Embryonic facial prominence (tissue), 1 donor: ENCODE measurements around the gene ROCK2.
"Not testable (repeated sequence)": the region's sequence is repeated elsewhere in the genome, so short reads cannot be mapped to it uniquely, and the experiment has no call there.

Experiments used
- DNase-seq: peaks from one replicate; pipeline ENCODE4 v3.0.0-alpha.2; 2016; ENCODE audit errors: extremely low spot score

ROCK2 gene

DNA sequence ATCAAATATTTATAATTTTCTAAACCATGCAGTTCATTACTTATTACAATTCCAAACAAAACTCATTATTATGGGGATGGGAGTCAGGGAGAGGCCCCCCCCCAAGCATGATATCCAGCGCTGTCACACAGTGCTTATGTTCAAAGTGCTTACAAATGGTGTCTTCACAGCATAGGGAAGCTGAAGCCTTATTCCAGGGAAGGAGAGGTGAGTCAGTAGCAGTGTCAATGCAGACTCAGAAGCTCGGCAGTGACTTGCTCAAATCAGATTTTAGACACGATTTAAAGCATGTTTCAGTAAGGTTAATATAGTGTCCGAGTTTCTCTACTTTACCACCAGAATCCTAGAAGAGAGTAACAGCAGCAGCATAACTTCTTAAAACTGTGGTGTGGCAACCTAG lies 164.5 kb downstream of the ROCK2 start:
- no peak for DNase-seq

DNA sequence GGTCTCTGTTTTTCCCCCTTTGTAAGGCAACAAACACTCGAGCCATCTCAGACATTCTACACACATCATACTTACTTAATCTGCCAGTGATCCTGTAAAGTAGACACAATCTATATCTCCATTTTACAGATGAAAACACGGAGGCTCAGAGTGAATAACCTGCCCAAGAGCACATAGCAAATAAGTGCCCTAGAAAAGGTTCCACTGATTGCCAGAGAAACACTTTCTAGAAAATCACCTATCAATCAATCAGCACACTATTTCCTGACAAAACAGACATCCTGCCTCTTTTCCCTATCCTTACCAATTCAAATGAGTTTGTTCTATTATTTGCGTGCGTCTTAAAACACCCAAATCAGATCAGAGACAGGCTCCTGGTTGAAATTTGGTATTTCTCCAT lies 165.2 kb downstream of the ROCK2 start:
- DNase-seq: no peak

DNA sequence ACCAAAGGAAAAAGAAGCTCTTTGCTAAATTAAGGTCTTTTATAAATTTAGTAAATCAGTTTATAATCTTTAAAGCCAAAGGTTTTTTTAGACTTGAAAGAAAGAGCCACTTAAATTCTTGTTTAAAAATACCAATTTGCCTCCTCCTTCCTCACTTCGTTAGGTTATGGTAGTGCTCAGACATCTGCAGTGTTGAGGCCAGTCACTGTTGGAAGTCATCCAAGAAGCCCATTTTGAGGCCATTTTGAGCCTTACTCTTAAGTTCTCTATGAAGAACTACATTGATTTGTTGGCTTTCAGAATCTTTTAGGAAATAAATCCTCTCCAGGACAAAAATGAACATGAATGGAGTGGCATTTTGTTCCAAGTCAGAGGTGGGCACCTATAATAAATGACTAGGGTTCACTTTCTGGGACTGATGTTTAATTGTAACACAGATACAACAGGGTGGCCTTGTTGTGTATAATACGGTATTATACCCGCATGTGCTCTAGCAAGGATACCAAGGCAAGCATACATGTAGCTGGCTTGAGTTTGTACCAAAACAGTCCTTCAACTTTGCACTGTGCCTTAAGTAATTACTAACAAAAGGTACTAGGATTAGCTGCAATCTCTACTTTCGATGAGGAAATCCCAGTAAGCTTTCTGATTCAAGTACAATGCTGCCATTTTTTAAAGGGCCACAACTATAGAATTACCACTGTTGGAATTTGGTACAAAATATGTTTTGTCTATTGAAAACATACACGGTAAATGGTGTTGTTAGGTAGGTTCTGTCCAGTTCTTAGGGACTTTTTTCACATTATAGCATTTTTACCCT lies 166.4 kb downstream of the ROCK2 start:
- DNase-seq: no peak

DNA sequence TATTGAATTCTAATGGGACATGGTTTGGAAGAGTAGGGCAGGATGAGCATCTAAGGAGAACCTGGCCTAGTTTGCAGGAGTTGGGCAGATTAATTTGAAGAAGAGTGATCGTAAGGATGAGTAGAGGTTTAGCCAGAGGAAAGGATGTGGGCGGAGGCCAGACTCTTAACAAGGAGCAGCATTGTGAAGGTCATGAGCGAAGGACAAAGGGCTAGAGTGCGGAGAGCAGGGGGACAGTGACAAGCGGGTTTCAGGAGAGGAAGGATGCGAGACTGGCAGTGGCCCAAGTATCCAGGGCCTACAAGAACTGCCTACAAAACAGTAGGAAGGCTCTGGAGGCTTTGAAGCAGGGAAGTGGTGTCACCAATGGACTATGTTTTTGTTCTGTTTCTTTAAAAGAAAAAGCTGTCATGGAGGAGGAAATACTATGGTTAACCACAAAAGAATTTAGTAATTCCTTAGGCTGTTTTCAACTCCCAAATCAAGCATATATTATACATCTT lies 169.1 kb downstream of the ROCK2 start:
- DNase-seq: no peak

DNA sequence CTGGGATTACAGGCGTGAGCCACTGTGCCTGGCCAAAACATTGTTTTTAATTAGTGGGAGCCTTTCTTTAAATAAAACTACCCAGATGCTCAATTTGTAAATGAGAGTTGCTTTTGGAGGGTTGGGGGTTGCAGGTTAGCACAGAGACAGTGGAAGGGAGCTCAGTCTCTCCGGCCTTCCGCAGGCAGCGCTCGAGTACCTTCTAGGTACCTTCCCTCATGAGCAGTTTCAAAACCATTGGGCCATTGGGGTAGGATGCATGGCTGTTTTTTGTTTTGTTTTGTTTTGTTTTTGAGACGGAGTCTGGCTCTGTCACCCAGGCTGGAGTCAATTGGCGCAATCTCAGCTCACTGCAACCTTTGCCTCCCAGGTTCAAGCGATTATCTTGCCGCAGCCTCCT lies 170.2 kb downstream of the ROCK2 start:
- no peak for DNase-seq

DNA sequence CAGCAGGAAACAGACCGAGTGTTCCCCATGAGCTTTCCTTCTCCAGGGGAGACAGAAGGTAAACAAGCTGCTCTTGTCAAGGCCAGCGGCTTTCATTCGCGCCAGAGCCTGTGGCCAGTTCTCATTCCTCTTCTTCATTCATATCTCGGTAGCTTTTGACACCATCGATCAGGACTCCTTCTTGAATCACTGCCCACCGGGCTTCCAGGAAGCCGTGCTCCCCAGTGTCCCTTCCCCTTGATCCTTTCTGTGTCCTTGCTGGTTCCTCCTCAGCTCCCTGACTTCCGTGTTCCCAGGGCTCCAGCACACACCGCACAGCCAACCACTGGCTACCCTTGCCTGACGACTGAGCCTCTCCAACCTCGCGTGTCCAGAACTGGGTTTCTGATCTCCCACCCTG lies 175.1 kb downstream of the ROCK2 start:
- no peak for DNase-seq

DNA sequence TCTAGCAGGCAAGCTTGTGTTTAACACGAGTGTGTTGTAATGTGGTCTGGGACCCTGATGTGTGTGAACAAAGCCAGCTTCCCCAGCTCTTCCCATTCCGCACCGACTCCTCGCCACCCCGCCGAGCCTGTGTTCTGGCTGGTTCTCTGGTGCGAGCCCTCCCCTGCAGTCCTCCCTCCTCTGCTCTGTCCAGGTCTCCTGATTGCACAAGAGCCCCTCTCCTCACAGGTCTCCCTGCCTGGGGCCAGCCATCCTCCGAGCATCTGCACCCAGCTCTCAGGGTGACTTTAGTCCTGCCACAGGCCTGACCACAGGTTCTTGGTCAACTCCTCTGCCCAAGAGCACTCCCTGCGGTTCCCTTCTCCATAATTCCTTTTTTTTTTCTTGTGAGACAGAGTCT lies 175.9 kb downstream of the ROCK2 start:
- no peak for DNase-seq

DNA sequence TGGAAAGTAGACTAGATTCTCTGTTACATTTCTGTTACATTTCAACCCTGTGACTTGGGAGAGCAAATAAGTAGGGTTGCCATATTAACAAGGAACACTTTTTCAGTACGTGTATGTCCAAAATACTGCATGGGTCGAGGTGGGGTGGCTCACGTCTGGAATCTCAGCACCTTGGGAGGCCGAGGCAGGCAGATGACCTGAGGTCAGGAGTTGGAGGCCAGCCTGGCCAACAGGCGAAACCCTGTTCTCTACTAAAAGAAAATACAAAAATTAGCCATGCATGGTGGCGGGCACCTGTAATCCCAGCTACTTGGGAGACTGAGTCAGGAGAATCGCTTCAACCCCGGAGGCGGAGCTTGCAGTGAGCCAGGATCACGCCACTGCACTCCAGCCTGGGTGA lies 178.0 kb downstream of the ROCK2 start:
- DNase-seq: no peak

DNA sequence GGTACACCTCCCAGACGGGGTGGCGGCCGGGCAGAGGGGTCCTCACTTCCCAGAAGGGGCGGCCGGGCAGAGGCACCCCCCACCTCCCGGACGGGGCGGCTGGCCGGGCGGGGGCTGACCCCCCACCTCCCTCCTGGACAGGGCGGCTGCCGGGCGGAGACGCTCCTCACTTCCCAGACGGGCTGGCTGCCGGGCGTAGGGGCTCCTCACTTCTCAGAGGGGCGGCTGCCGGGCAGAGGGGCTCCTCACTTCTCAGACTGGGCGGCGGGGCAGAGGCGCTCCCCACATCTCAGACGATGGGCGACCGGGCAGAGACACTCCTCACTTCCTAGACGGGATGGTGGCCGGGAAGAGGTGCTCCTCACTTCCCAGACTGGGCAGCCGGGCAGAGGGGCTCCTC lies 179.4 kb downstream of the ROCK2 start:
- not testable (repeated sequence) for DNase-seq

DNA sequence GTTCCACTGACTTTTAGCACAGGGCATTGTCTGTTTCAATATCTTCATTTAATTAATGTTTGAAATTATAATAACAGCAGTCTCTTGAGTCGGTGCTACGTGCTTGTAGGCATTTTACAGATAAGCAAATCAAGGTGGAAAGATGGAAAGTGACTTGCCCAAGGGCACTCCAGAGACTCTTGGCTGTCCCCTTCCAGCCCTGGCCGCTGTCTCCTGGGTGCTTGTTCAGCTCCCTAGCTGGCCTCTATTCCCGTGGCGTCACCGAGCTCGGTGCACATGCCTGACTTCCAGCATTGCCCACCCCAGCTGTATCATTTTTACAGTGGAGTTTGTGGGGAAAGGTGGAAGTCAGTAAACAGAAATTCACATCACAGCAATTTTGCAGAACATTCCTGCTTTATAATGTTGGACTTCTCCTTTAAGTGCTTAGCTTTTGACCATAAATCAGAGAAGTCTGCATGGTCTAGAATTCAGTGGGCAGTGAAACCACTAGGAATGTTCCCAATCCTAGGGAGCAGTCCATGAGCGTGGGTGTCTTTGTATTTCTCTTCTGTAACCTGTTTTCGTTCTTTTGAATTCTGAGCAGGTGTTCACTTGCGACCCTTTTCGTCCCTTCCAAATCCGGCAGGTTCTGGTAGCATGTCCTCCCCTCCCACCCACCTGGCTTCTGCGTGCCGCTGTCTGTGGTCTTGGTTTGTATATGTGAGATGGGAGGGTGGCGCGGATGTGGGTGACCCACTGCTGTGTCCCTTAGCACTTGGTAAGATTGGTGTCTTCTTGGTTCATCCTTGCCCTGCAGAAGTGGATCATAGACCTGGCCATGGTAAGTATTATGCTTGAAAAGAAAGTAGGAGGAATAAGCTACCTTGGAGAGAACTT lies 180.8 kb downstream of the ROCK2 start:
- DNase-seq: no peak

DNA sequence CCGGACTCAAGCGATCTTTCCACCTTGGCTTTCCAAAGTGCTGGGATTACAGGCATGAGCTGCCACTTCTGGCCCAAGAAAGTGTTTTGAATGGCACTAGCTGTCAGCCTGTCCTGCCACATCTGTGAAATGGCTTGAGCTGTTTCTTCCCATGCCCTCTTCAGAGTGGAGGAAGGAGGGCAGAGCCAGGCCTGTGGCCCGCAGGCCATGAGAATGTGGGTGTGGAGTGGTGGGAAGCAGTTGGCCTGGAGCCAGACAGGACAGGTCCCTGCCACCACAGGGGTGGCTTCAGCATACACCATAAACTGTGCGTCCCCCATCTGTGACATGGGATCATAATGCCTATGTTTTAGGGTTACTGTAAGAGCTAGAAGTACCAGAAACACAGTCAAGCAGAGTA lies 182.7 kb downstream of the ROCK2 start:
- DNase-seq: no peak

DNA sequence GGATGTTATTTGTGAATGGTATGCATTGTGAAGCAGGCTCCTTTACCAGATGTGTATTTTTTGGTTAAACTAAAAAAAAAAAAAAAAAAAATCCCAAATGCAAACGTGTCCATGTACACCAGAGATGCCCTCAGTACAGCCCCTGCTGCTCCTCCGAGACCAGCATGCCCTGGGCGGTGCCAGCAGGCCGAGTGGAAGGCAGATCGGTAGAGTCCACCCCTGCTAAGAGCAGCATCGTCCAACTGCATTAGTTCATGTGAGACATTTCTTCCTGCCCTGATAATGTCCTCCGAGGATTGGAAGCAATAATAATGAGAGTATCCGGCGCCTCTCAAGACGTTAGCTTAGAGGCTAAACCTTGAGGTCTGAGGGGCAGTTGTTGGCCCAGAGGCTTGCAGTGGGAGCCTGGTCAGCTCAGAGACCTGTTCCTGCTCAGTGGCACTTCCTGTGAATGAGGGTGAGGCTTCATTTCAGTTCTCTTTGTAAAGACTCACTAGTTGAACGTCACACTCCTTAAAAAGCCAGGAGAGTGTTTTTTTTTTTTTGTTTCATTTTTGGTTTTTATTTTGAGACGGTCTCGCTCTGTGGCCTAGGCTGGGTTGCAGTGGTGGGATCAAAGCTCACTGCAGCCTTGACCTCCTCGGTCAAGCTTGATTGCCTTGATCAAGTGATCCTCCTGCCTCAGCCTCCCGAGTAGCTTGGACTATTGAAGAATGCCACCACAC lies 183.5 kb downstream of the ROCK2 start:
- DNase-seq: no peak

DNA sequence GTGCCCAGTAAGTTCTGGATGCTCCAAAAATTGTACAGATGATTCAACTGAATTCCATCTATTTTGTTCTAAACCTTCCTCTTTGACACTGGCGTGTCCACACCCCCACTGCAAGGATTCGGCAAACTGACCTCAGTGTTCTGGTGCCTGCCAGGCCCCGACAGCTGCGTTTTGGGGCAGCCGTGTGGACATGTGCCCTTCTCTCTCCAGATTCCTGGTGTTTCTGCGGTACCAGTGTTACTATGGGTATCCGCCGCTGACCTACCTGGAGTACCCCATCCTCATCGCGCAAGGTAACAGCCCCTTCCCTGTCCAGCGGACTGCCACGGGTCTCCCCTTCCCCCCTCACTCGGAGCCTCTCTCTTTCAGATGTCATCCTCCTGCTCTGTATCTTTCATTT lies 184.2 kb downstream of the ROCK2 start:
- no peak for DNase-seq

DNA sequence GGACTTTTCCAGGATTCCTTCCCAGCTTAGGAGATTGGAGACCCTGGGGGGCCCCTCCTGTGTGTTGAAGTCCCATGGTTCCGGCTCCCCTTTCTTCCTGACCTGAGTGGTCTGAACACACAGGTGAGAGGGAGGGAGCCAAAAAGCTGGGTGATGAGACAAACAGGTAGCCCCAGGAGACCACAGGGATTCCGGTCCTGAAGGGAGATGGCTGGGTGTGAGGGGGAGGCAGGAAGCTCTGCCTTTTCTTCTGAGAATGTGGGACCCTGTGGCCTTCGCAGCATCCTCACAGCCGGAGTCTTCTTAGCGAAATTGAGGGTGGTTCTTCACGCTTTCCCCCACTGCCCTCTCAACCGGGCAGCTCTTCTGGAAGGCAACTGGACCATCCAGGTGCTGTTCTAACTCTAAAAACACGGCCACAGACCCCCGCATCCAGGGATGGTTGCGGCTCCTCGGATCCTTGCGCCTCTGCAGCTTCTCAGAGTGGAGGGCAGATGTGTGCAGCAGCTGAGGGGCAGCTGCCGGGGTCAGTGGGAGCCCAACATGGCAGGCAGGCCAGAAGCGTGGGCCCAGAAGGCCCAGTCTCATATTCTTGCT lies 184.8 kb downstream of the ROCK2 start:
- DNase-seq: no peak

DNA sequence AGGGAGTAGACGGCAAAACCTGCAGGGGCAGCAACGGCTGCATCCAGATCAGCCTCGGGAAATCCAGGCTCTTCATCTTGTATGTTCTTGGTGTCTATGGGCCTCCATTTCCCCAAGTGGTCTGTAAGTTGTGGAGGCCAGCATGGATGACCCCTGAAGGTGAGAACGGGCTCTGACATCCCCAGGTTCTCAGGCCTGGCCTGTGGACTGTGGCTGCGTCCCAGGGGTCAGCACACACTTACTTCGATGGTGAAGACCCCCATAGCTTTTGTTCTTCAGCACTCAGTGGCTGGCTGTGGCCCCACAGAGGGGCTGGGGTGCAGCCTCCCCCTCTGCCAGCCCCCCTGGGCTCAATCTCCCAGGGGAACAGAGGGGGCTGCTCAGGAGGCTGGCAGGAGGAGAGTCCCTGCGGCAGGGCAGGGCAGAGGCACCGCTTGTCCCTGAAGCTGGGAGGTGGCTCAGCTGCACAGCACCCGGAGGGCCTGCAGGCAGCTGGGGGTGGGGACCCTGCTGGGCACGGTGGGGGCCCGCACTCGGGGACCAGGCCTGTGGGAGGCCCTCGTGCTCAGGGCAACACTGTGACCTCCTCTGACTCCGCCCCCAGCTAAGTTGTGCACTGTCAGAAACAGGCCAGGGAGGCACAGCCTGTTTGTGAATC lies 185.4 kb downstream of the ROCK2 start:
- no peak for DNase-seq

DNA sequence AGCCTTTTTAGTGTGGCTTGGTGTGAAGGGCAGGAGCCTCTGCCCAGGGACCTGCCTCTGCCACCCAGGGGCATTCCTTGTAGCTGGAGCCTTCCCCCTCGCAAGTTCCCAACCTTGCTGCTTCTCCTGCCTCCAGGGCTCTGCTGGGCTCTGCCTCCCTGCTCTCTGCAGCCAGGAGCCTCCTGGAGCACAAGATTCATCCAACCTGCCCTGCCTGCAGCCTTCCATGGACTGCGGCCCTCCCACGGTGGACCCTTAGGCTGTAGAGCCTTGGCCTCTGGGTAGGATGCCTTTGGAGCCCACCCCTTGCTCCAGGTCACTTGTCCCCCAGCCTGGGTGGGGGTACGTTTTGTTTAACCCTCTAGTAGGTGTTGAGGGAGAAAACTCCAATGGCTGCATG lies 186.7 kb downstream of the ROCK2 start:
- DNase-seq: no peak

DNA sequence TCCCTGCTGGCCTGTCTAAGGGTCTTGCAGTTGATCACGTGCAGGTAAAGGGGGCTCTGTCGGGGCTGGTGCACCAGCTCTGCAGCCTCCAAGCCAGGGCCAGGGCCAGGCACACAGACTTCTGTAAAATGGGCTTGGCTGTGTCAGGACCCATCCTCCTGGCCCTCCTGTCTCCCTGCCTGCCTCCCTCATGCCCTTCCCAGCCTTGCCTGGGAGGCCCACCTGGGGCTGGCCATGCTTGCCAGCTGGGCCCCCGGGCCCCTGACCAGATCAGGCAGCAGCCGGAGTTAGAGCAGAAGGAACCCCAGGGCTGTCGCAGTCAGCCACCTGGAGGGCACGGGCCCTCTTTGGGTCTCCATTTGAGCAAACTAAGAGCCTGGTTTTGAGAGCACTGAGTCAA lies 187.1 kb downstream of the ROCK2 start:
- DNase-seq: no peak

DNA sequence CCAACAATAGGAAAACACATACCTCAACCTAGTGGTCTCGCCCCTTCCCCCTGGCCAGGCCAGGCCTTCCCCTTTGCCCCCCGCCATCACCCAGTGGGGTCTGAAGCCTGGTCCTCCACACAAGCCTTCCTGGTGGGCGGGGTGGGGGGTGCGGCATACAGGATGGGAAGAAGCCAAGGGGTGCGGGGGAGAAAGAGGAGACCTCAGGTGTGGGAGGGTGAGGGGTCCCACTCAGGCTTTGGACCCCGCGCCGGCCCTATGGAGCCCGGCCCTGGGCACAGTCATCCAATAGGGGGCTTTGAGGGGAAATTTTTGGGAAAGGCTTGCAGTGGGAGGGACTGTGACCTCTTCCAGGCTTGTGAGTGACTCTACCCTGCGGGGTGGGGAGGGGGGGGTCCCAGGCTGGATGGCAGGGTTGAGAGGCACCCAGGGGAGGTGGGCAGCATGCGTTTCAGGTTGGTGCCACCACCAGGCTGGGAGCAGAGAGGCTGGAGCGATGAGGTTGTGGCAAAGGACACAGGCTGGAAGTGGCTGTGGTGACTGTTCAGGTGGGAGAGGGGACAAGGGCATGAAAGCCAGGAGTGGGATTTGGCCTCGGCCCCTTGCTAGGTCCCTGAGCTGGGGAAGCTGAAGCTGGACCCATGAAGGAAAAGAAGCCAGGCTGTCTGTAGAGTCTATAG lies 187.9 kb downstream of the ROCK2 start:
- no peak for DNase-seq

DNA sequence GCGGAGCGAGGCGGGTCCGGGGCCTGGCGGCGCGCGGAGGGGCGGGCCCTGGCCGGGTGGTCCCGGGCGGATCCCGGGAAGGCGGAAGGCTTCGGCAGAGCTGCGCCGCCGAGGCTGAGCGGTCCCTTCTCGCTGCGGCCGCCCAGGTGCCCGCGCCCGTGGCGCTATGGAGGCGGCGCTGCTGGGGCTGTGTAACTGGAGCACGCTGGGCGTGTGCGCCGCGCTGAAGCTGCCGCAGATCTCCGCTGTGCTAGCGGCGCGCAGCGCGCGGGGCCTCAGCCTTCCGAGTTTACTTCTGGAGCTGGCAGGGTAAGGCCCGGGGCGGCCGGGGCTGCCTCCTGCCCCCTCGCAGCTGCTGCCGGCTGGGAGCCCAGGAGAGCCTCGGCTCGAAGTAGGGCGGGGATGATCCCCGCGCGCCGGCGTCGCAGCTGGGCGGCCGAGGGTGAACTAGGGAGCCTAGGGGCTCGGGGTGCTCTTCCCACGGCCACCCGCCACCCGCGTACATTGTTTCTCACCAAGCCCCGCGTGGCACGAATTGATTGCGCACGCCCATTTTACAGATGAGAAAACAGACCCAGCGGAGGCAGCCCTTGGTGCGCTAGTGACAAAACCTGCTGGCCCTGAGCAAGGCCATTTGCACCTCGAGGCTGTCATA lies 188.9 kb downstream of the ROCK2 start, which contains the start of gene SLC66A3:
TSS of gene SLC66A3 (plus strand) at position 87 of the 655 bp plus-strand sequence. CDS start at position 167, 80 bp downstream.
- peak; percentile 79 for DNase-seq

DNA sequence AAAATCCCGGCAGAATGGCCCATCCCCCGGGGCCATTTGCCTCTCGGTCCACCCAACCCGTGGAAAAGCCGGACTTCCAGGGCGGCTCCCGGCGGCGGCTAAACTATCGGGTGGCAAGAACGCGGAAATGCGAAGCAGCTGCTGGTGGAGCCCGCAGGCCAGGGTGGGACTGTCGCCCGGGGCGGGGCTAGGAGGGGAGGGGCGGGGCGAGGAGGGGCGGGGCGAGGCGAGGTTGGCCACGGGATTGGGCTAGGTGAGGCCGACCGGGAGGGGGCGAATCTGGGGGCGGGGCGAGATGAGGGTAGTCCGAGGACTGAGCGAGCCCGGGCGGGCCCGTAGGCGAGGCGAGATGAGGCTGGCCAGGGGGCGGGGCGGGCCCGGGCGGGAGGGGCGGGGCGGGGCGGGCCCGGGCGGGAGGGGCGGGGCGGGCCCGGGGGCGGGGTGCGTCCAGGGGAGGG lies 189.5 kb downstream of the ROCK2 start:
- peak; percentile 83 for DNase-seq
